HepG2 (cell line): ENCODE results near the gene TUBGCP4. TPM values are rescaled to one million over a fixed set of nuclear protein-coding genes. Genes with fewer than 3 reads are reported as not detected.
A peak's percentile ranks its signal among the peaks of the same experiment; 100 is the strongest.

ENCODE experiments used
- EZH2 ChIP-seq: conservative IDR thresholded peaks from 2 replicates; pipeline ENCODE4 v1.6.1; 2012; ENCODE audit warnings: mild to moderate bottlenecking, low read depth, low read length, moderate library complexity
- NKX3-1 ChIP-seq: sonication (generic); formaldehyde crosslinking; IDR thresholded peaks from 2 replicates; pipeline ENCODE4 v1.5.0; 2020; ENCODE audit warnings: missing genetic modification reagents
- PRDM4 ChIP-seq: sonication (generic); formaldehyde crosslinking; IDR thresholded peaks from 2 replicates; pipeline ENCODE4 v1.9.0; 2021; ENCODE audit warnings: missing genetic modification reagents, borderline replicate concordance
- RELA ChIP-seq: sonication (generic); formaldehyde crosslinking; IDR thresholded peaks from 2 replicates; pipeline ENCODE4 v1.4.0; 2020; ENCODE audit warnings: missing genetic modification reagents
- THYN1 ChIP-seq: sonication (generic); formaldehyde crosslinking; IDR thresholded peaks from 2 replicates; pipeline ENCODE4 v1.8.1; 2023; ENCODE audit warnings: low read depth, mild to moderate bottlenecking, moderate library complexity, missing genetic modification reagents, borderline replicate concordance
- TRAFD1 ChIP-seq: sonication (generic); formaldehyde crosslinking; IDR thresholded peaks from 2 replicates; pipeline ENCODE4 v1.5.1; 2020; ENCODE audit warnings: missing genetic modification reagents, mild to moderate bottlenecking, borderline replicate concordance
- ZMYM4 ChIP-seq: sonication (generic); formaldehyde crosslinking; IDR thresholded peaks from 2 replicates; pipeline ENCODE4 v1.8.1; 2023; ENCODE audit warnings: mild to moderate bottlenecking, missing genetic modification reagents
- ZNF207 ChIP-seq: fragments of 450-650 bp; IDR thresholded peaks from 2 replicates; pipeline ENCODE4 v1.6.1; 2016; ENCODE audit warnings: antibody characterized with exemption, borderline replicate concordance
- ZNF460 ChIP-seq: sonication (generic); formaldehyde crosslinking; IDR thresholded peaks from 2 replicates; pipeline ENCODE4 v1.5.1; 2020; ENCODE audit warnings: missing genetic modification reagents, mild to moderate bottlenecking, borderline replicate concordance
- ZNF552 ChIP-seq: sonication (generic); formaldehyde crosslinking; IDR thresholded peaks from 2 replicates; pipeline ENCODE4 v1.9.0; 2022; ENCODE audit warnings: missing genetic modification reagents, mild to moderate bottlenecking, borderline replicate concordance
- ZNF83 ChIP-seq: sonication (generic); formaldehyde crosslinking; IDR thresholded peaks from 2 replicates; pipeline ENCODE4 v1.4.0; 2020; ENCODE audit warnings: missing genetic modification reagents, mild to moderate bottlenecking, borderline replicate concordance
- ZSCAN21 ChIP-seq: sonication (generic); formaldehyde crosslinking; IDR thresholded peaks from 2 replicates; pipeline ENCODE4 v1.8.0; 2022; ENCODE audit warnings: mild to moderate bottlenecking, missing genetic modification reagents, moderate library complexity, borderline replicate concordance
- polyA plus RNA-seq, 8 experiments: library from polyadenylated mRNA; depleted of rRNA in 3 of 8; stranded (reverse) in 7 of 8; unstranded in 1 of 8; fragments of >200 nt; fragmentation: Illumina TruSeq in 4 of 8; extraction: Trizol in 4 of 8; gene quantifications; 2 replicates each; pipeline versions ENCODE4 v1.2.1 to v1.2.3, GENCODE V29; 2011 to 2016; ENCODE audit warnings: low read depth in 4 of 8, missing spikeins in 1 of 8, mixed read lengths in 1 of 8; ENCODE audit not compliant: insufficient read depth in 1 of 8
- total RNA-seq, 5 experiments: library from RNA; depleted of rRNA; stranded (reverse); fragments of >200 nt; fragmentation: Illumina TruSeq; extraction: Trizol; gene quantifications; 2 replicates each; pipeline ENCODE4 v1.2.3, GENCODE V29; 2016; ENCODE audit warnings: low read depth in 1 of 5
- TF ChIP-seq, protein P1 (sequence below): sonication (generic); formaldehyde crosslinking; IDR thresholded peaks from 2 replicates; pipeline ENCODE4 v1.9.0; 2021; ENCODE audit warnings: mild to moderate bottlenecking, missing genetic modification reagents

The TUBGCP4 gene
- total and polyA plus RNA-seq, 2 of the 13 experiments (the other 11 are each of a cell fraction or from before 2014, with no cell fraction given): 15.0 to 20.5 TPM

DNA sequence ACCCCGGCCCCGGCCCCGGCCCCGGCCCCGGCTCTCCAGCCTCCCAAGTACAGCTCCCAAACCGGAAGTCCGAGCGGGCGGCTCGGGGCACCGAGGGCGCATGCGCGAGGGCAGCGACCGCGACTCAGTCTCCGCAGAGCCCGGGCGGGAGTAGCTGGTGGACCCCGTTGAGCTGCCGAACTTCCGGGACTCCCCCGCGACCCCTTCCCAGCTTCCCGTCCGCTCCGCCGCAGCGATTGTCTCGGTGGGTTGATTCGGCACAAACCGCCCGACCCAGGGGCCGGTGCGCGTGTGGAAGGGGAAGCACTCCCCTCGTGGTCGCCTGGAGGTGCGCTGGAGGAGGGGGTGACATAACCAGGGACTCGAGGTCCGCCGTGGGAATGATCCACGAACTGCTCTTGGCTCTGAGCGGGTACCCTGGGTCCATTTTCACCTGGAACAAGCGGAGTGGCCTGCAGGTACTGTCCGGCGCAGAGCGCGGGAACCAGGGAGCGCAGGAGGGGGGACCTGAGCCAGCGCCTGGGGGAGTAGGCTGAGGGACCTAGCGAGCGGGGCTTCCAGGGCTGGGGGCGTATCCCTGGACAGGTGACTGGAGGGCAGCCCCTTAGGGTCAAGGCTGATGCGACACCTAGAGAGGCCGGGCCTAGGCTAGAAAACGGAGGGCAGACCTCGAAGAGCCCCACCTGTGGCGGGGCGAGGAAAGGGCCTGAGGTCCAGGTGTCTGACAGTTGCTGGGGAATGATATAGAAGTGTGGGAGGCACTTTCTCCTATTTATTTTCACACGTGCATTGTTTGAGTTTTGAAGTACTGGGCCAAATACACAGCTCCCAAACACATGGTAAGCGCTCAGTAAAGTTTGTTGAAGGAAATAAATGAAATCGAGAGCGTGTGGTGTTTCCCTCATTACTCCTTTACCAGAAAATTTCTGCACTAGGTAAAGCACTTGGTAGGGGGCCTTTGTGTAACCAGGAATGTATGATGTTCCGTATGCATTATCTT, at the start of gene TUBGCP4, which contains the start of gene ZSCAN29 (continued):
- TF ChIP-seq ZSCAN21 (peak; percentile 92), ZNF460 (CRISPR knock-in tag) (peak; percentile 59; the same call in 1 of the 2 replicates), ZNF83 (peak; percentile 89; the same call in 1 of the 2 replicates), THYN1 (no peak), NKX3-1 (no peak), TRAFD1 (CRISPR knock-in tag) (no peak; the same call in 1 of the 2 replicates), ZNF207 (no peak), ZMYM4 (CRISPR knock-in tag) (peak; percentile 69), ZNF552 (CRISPR knock-in tag) (peak; percentile 88; the same call in 1 of the 2 replicates), EZH2 (no peak), RELA (CRISPR knock-in tag) (no peak; the same call in 1 of the 2 replicates), PRDM4 (CRISPR knock-in tag) (0 out of 2 replicates have a peak, but pooled peaks have one; percentile 44)
- TF ChIP-seq, protein P1, sequence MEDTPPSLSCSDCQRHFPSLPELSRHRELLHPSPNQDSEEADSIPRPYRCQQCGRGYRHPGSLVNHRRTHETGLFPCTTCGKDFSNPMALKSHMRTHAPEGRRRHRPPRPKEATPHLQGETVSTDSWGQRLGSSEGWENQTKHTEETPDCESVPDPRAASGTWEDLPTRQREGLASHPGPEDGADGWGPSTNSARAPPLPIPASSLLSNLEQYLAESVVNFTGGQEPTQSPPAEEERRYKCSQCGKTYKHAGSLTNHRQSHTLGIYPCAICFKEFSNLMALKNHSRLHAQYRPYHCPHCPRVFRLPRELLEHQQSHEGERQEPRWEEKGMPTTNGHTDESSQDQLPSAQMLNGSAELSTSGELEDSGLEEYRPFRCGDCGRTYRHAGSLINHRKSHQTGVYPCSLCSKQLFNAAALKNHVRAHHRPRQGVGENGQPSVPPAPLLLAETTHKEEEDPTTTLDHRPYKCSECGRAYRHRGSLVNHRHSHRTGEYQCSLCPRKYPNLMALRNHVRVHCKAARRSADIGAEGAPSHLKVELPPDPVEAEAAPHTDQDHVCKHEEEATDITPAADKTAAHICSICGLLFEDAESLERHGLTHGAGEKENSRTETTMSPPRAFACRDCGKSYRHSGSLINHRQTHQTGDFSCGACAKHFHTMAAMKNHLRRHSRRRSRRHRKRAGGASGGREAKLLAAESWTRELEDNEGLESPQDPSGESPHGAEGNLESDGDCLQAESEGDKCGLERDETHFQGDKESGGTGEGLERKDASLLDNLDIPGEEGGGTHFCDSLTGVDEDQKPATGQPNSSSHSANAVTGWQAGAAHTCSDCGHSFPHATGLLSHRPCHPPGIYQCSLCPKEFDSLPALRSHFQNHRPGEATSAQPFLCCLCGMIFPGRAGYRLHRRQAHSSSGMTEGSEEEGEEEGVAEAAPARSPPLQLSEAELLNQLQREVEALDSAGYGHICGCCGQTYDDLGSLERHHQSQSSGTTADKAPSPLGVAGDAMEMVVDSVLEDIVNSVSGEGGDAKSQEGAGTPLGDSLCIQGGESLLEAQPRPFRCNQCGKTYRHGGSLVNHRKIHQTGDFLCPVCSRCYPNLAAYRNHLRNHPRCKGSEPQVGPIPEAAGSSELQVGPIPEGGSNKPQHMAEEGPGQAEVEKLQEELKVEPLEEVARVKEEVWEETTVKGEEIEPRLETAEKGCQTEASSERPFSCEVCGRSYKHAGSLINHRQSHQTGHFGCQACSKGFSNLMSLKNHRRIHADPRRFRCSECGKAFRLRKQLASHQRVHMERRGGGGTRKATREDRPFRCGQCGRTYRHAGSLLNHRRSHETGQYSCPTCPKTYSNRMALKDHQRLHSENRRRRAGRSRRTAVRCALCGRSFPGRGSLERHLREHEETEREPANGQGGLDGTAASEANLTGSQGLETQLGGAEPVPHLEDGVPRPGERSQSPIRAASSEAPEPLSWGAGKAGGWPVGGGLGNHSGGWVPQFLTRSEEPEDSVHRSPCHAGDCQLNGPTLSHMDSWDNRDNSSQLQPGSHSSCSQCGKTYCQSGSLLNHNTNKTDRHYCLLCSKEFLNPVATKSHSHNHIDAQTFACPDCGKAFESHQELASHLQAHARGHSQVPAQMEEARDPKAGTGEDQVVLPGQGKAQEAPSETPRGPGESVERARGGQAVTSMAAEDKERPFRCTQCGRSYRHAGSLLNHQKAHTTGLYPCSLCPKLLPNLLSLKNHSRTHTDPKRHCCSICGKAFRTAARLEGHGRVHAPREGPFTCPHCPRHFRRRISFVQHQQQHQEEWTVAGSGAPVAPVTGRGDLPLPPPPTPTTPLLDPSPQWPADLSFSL: no peak
